Endodermal cell (in vitro differentiated cells): ENCODE results near the gene C1orf56. TPM values are rescaled to one million over a fixed set of nuclear protein-coding genes. Genes with fewer than 3 reads are reported as not detected.

Experiments
- DNase-seq: peaks from one replicate; pipeline ENCODE4 v3.0.0-alpha.2; 2017
- H3K27ac ChIP-seq: 2 replicates; pipeline ENCODE4 v1.5.1; 2013; ENCODE audit warnings: mild to moderate bottlenecking, low read depth, low read length, moderate library complexity
- H3K27me3 ChIP-seq: 2 replicates; pipeline ENCODE4 v1.6.1; 2013; ENCODE audit warnings: mild to moderate bottlenecking, low read length, moderate library complexity; ENCODE audit not compliant: insufficient read depth, control insufficient read depth, poor library complexity, severe bottlenecking
- H3K36me3 ChIP-seq: 2 replicates; pipeline ENCODE4 v1.7.0; 2013; ENCODE audit warnings: mild to moderate bottlenecking, low read length, moderate library complexity; ENCODE audit not compliant: control insufficient read depth, insufficient read depth
- H3K4me1 ChIP-seq: one replicate; pipeline ENCODE4 v1.7.0; 2013; ENCODE audit warnings: low read length; ENCODE audit not compliant: control insufficient read depth, insufficient read depth
- H3K4me3 ChIP-seq: 2 replicates; pipeline ENCODE4 v1.5.1; 2013; ENCODE audit warnings: mild to moderate bottlenecking, low read length, moderate library complexity
- H3K9ac ChIP-seq: 2 replicates; pipeline ENCODE4 v1.6.1; 2013; ENCODE audit warnings: mild to moderate bottlenecking, low read length, moderate library complexity; ENCODE audit not compliant: poor library complexity, severe bottlenecking; ENCODE audit errors: extremely low read depth
- H3K9me3 ChIP-seq: 2 replicates; pipeline ENCODE4 v1.6.1; 2013; ENCODE audit warnings: mild to moderate bottlenecking, low read length, moderate library complexity; ENCODE audit not compliant: control insufficient read depth
- H3K27ac Mint-ChIP-seq: 2 replicates; pipeline ENCODE4 v1.8.0; 2020; ENCODE audit warnings: mixed read lengths
- H3K27me3 Mint-ChIP-seq: 2 replicates; pipeline ENCODE4 v1.8.0; 2021; ENCODE audit warnings: mild to moderate bottlenecking, mixed read lengths; ENCODE audit not compliant: insufficient read depth
- H3K36me3 Mint-ChIP-seq: 2 replicates; pipeline ENCODE4 v1.8.0; 2020; ENCODE audit warnings: low read depth, mixed read lengths
- H3K4me1 Mint-ChIP-seq: 2 replicates; pipeline ENCODE4 v1.8.0; 2020; ENCODE audit warnings: mixed read lengths
- H3K4me3 Mint-ChIP-seq: 2 replicates; pipeline ENCODE4 v1.8.0; 2020; ENCODE audit warnings: mild to moderate bottlenecking, moderate library complexity, mixed read lengths
- H3K9me3 Mint-ChIP-seq: 2 replicates; pipeline ENCODE4 v1.8.0; 2020; ENCODE audit warnings: mild to moderate bottlenecking, mixed read lengths
- WGBS, 2 experiments: methylation state at CpG; one replicate each; pipeline versions ENCODE4 v1.1.5 to v1.1.7; 2013; ENCODE audit warnings: missing lambda C conversion rate in 2 of 2, mixed read lengths in 1 of 2; ENCODE audit not compliant: insufficient coverage in 1 of 2, insufficient read length in 1 of 2; 5-methylcytosine and 5-hydroxymethylcytosine counted together
- total RNA-seq, 2 donors: library from RNA; stranded (reverse); fragmentation: NEBNext Ultra II Directional in 1 of 2; extraction: Animal tissue kit (Norgen Biotek cat#: 25700) in 1 of 2; gene quantifications; 2 replicates in 1 of 2; 3 replicates in 1 of 2; pipeline ENCODE4 v1.2.1, GENCODE V29; 2021
- TF ChIP-seq, protein P1 (sequence below): fragments of 200-600 bp; sonication (generic); conservative IDR thresholded peaks from 2 replicates; pipeline ENCODE4 v1.5.0; 2021; ENCODE audit warnings: antibody characterized with exemption, mild to moderate bottlenecking

Gene C1orf56
- total RNA-seq, 2 donors from 2014 or later = 4.7 to 6.6 TPM

DNA sequence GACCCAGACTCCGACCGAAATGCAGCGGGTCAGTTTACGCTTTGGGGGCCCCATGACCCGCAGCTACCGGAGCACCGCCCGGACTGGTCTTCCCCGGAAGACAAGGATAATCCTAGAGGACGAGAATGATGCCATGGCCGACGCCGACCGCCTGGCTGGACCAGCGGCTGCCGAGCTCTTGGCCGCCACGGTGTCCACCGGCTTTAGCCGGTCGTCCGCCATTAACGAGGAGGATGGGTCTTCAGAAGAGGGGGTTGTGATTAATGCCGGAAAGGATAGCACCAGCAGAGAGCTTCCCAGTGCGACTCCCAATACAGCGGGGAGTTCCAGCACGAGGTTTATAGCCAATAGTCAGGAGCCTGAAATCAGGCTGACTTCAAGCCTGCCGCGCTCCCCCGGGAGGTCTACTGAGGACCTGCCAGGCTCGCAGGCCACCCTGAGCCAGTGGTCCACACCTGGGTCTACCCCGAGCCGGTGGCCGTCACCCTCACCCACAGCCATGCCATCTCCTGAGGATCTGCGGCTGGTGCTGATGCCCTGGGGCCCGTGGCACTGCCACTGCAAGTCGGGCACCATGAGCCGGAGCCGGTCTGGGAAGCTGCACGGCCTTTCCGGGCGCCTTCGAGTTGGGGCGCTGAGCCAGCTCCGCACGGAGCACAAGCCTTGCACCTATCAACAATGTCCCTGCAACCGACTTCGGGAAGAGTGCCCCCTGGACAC, 534 bp downstream of the C1orf56 start:
- Histone ChIP-seq H3K36me3 (peaks cover 23% of the 10 kb centered on the region), H3K27me3 (no peaks in the 10 kb centered on the region), H3K4me1 (no peaks in the 10 kb centered on the region), H3K4me3 (peak overlapping the region; percentile 89), H3K9ac (peak overlapping the region; percentile 67), H3K9me3 (no peaks in the 10 kb centered on the region), H3K27ac (peak overlapping the region; percentile 55)
- peak; percentile 91 for DNase-seq
- peak overlapping the region; percentile 97 for H3K27ac Mint-ChIP-seq
- peaks cover 18% of the 10 kb centered on the region for H3K4me1 Mint-ChIP-seq
- H3K9me3 Mint-ChIP-seq = no peaks in the 10 kb centered on the region
- H3K36me3 Mint-ChIP-seq = peaks cover 21% of the 10 kb centered on the region
- H3K27me3 Mint-ChIP-seq = no peaks in the 10 kb centered on the region
- TF ChIP-seq, protein P1, sequence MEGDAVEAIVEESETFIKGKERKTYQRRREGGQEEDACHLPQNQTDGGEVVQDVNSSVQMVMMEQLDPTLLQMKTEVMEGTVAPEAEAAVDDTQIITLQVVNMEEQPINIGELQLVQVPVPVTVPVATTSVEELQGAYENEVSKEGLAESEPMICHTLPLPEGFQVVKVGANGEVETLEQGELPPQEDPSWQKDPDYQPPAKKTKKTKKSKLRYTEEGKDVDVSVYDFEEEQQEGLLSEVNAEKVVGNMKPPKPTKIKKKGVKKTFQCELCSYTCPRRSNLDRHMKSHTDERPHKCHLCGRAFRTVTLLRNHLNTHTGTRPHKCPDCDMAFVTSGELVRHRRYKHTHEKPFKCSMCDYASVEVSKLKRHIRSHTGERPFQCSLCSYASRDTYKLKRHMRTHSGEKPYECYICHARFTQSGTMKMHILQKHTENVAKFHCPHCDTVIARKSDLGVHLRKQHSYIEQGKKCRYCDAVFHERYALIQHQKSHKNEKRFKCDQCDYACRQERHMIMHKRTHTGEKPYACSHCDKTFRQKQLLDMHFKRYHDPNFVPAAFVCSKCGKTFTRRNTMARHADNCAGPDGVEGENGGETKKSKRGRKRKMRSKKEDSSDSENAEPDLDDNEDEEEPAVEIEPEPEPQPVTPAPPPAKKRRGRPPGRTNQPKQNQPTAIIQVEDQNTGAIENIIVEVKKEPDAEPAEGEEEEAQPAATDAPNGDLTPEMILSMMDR = peak; percentile 80
- peak overlapping the region; percentile 92 for H3K4me3 Mint-ChIP-seq
- 4 to 5% methylated on average over 29 to 48 of the region's 48 CpGs for WGBS, 2 experiments

DNA sequence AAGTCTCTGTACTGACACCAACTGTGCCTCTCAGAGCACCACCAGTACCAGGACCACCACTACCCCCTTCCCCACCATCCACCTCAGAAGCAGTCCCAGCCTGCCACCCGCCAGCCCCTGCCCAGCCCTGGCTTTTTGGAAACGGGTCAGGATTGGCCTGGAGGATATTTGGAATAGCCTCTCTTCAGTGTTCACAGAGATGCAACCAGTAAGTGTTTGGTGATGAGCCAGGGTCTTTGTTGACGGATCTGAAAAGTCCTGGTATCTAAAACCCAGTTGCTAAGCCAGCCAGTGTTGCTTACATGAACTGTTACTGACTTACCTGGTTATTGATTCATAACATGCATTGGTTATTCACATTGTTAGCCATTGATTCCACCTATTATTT, 1.1 kb downstream of the C1orf56 start:
- no peak overlapping the region for H3K9ac ChIP-seq
- H3K27ac ChIP-seq = no peak overlapping the region
- 51 to 80% methylated on average over 1 to 3 of the region's 3 CpGs for WGBS, 2 experiments
- TF ChIP-seq, protein P1 = peak; percentile 7
- peaks cover 28% of the 10 kb centered on the region for H3K36me3 ChIP-seq
- H3K4me3 Mint-ChIP-seq = peak overlapping the region; percentile 92
- no peak for DNase-seq
- H3K27me3 Mint-ChIP-seq = no peaks in the 10 kb centered on the region
- H3K4me1 Mint-ChIP-seq = peaks cover 18% of the 10 kb centered on the region
- H3K9me3 Mint-ChIP-seq = no peaks in the 10 kb centered on the region
- no peak overlapping the region for H3K27ac Mint-ChIP-seq
- H3K4me3 ChIP-seq = peak overlapping the region; percentile 89
- H3K9me3 ChIP-seq = no peaks in the 10 kb centered on the region
- H3K27me3 ChIP-seq = no peaks in the 10 kb centered on the region
- H3K4me1 ChIP-seq = no peaks in the 10 kb centered on the region
- H3K36me3 Mint-ChIP-seq = peaks cover 26% of the 10 kb centered on the region

DNA sequence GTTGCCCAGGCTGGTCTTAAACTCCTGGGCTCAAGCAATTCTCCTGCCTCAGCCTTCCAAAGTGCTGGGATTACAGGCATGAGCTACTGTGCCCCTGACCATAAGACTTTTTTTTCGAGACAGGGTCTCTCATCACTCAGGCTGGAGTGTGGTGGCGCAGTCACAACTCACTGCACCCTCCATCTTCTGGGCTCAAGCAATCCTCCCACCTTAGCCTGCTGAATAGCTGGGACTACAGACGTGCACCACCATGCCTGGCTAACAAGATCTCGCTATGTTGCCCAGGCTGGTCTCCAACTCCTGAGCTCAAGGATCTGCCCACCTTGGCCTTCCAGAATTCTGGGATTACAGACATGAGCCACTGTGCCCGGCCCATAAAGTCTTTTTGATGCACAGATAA, 1.9 kb downstream of the C1orf56 start:
- Mint-ChIP-seq H3K36me3 (peaks cover 33% of the 10 kb centered on the region), H3K9me3 (no peaks in the 10 kb centered on the region), H3K4me1 (peaks cover 18% of the 10 kb centered on the region), H3K27me3 (no peaks in the 10 kb centered on the region), H3K4me3 (peak overlapping the region; percentile 92), H3K27ac (no peak overlapping the region)
- no peak for DNase-seq
- WGBS, 2 experiments = 92 to 99% methylated on average over 4 to 5 of the region's 5 CpGs
- TF ChIP-seq, protein P1 = no peak
- H3K4me3 ChIP-seq = no peak overlapping the region
- H3K9me3 ChIP-seq = no peaks in the 10 kb centered on the region
- H3K36me3 ChIP-seq = peaks cover 35% of the 10 kb centered on the region
- no peak overlapping the region for H3K9ac ChIP-seq
- H3K4me1 ChIP-seq = no peaks in the 10 kb centered on the region
- H3K27ac ChIP-seq = no peak overlapping the region
- no peaks in the 10 kb centered on the region for H3K27me3 ChIP-seq
